ENCODE data around the gene FAM98B.

DNA sequence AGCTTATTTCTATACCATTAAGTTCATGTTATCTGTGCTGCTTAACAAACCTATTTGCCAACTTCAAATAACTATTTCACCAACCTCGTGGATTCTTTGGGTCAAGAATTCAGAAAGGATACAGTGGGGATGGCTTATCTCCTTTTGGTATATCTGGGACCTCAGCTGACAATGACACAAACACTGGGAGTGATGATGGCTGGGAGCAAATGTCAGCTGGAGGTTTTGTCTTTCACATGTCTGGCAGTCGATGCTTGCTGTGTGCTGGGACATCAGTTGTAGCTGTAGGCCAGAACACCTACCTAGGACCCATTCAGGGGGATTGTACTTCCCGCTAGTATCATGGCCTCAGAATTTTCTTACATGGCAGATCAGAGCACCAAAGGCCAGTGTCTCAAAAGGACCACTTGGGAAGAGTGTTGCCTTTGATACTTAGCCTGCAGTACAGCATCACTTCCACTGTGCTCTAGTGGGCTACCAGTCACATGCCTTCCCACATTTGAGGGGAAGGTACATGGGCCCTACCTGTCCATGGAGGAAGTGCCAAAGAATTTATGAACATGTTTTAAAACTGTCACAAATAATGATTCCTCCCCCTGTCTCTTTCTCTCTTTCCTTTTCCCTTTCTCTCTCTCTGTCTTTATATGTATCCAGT lies 23.7 kb upstream of the FAM98B start:
- TF ChIP-seq POLR2A (IDR thresholded peaks at IDR 0.05; ENCODE audit: low read depth): no peak
- TF ChIP-seq, protein P1, sequence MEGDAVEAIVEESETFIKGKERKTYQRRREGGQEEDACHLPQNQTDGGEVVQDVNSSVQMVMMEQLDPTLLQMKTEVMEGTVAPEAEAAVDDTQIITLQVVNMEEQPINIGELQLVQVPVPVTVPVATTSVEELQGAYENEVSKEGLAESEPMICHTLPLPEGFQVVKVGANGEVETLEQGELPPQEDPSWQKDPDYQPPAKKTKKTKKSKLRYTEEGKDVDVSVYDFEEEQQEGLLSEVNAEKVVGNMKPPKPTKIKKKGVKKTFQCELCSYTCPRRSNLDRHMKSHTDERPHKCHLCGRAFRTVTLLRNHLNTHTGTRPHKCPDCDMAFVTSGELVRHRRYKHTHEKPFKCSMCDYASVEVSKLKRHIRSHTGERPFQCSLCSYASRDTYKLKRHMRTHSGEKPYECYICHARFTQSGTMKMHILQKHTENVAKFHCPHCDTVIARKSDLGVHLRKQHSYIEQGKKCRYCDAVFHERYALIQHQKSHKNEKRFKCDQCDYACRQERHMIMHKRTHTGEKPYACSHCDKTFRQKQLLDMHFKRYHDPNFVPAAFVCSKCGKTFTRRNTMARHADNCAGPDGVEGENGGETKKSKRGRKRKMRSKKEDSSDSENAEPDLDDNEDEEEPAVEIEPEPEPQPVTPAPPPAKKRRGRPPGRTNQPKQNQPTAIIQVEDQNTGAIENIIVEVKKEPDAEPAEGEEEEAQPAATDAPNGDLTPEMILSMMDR (IDR thresholded peaks at IDR 0.05): no peak
